HG02885 (cell line): ENCODE measurements around the gene PARD6G.

Experiments used
- ATAC-seq: cut with Tn5 transposase; IDR thresholded peaks from one replicate; pipeline ENCODE4 v1.9.1; 2021; ENCODE audit warnings: mild to moderate bottlenecking; ENCODE audit not compliant: unreplicated experiment, poor library complexity

PARD6G gene

GRCh38 chr18:80157708-80158343, 89.5 kb downstream of the PARD6G start:
- peak; percentile 44 for ATAC-seq

- peak; percentile 86 for ATAC-seq
Measured at GRCh38 chr18:80154293-80154692, 93.0 kb downstream of the PARD6G start.

GRCh38 chr18:80149667-80150066, 97.6 kb downstream of the PARD6G start:
- ATAC-seq: no peak

DNA sequence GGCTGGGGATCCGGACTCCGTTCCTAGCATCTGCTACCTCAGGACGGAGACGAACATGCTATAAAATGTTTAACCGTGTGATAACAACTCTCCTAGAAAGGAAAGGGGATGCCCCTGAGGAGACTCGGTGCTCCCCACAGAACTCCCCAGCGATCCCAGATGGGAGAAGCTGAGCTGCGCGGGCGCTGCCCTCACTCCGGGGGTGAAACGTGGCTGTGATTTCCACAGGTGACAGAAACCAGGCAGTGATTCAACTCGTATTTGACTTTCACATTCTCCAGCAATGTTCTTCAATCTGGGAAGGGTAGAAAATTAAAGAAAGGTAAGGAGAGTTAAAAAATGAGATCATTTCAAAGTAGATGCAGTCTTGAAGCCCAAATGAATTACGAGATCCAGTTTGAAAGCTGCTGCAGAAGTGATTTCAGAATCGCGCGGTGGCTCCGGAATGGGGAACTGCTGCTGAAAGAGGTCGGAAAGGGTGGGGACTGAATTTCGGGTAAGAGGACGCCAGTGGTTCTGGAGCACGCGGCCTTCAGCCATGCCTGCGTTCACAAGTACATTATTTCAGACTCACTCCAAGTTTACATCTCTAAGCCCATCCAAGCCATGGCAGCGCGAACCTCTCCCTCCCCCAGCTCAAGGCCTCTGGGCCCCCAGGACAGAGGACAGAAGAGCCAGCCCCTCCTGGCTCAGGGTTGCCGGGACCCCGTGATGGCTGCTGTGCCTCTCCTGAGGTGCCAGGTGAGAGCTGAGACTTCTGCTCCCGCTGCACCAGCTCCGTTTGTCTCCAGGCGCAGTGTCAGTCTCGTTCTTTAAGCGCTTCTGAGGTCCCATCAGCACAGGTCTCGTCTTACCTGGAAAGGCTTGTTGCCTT, 98.8 kb downstream of the PARD6G start:
- ATAC-seq: no peak

GRCh38 chr18:80147418-80148325, 99.6 kb downstream of the PARD6G start:
- ATAC-seq: peak; percentile 93

DNA sequence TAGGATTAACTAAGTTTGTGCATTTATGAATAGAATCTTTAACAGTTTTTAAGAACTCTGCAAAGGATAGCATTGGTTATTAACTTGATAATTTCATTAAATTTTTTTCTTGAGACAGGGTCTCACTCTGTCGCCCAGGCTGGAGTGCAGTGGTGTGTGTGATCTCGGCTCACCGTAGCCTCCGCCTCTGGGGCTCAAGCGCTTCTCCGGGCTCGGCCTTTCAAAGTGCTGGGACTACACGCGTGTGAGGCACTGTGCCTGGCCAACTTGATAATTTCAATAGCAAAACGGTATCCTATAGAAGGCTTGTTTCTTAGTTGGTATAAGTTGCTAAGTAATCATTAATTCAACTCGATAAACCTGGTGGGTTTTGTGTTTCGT, 100.3 kb downstream of the PARD6G start:
- ATAC-seq: peak; percentile 56

DNA sequence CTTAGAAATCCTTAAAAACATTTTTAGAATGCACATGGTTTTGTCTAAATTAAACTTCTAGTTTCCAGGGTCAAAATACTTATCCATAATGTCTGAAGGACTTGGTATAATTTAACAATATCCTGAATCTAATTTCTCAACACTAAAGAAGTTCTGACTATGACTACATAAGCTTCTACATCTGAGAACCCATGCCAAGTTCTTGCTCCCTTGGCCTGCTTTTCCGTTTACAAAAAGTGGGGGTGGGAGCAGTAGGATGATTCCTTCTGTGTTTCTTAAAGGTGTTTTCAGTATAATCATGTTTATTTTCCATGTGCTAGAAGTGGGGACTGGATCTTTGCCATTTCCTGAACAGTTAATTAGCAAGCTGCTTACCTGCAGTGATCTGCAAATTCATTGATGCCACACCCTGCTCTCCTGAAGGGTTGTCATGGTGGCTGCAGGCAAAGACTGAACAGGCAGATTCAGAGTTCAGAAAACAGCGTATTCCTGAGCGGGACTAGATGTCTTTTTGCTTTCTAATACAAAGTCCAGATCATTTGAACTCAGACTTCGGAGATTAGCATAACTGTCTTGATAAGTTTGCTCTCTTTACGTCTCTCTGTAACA, 102.0 kb downstream of the PARD6G start:
- ATAC-seq: no peak

GRCh38 chr18:80143881-80144280, 103.4 kb downstream of the PARD6G start:
- ATAC-seq: no peak

GRCh38 chr18:80140455-80140985, 106.8 kb downstream of the PARD6G start:
- no peak for ATAC-seq

DNA sequence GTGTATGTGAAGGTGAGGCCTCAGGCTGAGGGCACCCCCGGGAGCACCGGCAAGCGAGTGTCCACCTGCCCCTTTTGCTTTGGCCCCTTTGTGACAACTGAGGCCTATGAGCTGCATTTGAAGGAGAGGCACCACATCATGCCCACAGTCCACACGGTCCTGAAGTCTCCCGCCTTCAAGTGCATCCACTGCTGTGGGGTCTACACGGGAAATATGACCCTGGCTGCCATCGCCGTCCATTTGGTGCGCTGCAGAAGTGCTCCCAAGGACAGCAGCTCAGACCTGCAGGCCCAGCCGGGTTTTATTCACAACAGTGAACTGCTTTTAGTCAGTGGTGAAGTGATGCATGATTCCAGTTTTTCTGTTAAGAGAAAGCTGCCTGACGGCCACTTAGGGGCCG, 109.3 kb downstream of the PARD6G start:
- no peak for ATAC-seq

GRCh38 chr18:80137137-80137536, 110.2 kb downstream of the PARD6G start:
- no peak for ATAC-seq

- no peak for ATAC-seq
Measured at GRCh38 chr18:80136679-80137078, 110.6 kb downstream of the PARD6G start.

DNA sequence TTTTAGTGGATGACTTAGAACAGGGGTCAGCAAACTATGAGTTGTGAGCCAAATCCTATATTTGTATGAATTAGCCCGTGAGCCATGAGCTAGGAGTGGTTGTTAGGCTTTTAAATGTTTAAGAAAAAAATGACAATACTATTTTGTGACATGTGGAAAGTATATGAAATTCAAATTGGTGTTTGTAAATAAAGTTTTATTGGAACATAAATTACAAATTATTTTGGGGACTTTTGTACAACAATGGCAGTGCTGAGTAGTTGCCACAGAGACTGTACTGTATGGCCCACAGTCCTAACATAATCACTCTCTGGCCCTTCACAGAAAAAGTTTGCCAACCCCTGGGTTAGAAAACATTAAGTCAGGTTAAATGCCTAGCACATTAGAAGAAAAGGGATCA, 112.2 kb downstream of the PARD6G start:
- no peak for ATAC-seq

DNA sequence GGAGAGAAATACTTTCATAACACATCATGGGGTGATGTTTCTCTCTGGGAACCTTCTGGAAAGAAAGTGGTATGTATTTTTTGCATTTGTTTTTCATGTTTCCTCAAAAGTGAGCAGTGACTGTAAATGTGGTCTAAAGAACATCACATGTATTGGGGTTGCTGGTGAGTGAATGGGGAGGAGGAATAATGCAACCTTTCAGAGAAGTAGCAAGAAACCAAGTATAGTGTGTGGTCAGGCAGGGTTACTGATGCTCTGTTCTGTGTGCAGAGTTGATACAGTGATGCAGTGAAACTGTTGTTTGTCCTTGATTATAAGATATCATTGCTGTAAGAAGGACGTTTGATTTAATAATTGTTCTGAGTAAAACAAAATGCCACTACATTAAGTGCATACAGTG, 114.2 kb downstream of the PARD6G start:
- ATAC-seq: no peak

DNA sequence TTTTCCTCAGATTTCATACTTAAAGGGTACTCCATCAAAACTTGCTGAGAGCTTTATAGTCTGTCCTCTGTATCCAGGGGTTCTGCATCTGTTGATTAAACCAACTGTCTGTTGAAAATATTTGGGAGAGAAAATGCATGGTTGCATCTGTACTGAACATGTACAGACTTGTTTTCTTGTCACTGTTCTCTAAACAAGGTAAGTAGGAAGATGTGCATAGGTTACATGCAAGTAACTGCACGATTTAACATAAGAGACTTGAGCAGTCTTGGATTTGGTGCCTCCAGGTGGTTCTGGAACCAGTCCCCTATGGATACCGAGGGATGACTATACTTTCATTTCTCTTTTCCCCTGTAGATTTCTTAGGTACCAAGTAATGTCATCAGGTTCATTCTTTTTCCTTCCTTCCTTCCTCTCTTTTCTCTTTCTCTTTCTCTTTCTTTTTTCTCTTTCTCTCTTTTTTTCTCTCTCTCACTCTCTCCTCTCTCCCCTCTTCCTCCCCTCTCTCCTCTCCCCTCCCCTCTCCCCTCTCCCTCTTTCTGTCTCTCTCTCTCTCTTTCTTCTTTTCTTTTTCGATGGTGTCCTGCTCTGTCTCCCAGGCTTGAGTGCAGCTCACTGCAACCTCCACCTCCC, 115.0 kb downstream of the PARD6G start:
- ATAC-seq: no peak

- ATAC-seq: no peak
Measured at GRCh38 chr18:80130555-80130954, 116.8 kb downstream of the PARD6G start.

- ATAC-seq: no peak
Measured at GRCh38 chr18:80129672-80130367, 117.5 kb downstream of the PARD6G start.

GRCh38 chr18:80127635-80128034, 119.7 kb downstream of the PARD6G start:
- no peak for ATAC-seq

DNA sequence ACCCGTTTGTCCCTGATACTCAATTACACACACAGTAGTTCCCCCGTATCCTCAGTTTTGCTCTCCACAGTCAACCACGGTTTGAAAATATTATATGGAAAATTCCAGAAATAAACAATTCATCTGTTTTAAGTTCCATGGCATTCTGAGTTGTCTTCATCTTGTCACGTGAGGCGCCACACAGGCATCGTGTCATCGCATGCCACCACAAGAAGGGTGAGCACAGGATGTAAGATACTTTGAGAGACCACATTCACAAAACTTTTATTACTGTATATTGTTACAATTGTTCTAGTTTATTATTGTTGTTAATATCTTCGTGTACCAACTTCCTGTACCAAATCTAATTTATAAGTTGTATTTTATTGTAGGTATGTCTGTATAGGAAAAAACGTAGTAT, 120.5 kb downstream of the PARD6G start:
- no peak for ATAC-seq
